GM21360 (cell line): ENCODE results near the gene CYTL1.
"Not testable (repeated sequence)": the region's sequence is repeated elsewhere in the genome, so short reads cannot be mapped to it uniquely, and the experiment has no call there.

Experiments
- ATAC-seq: cut with Tn5 transposase; IDR thresholded peaks from one replicate; pipeline ENCODE4 v1.9.1; 2021; ENCODE audit warnings: mild to moderate bottlenecking, moderate library complexity; ENCODE audit not compliant: unreplicated experiment

Gene CYTL1

GRCh38 chr4:5003918-5004317 lies 15.3 kb downstream of the CYTL1 start:
- no peak for ATAC-seq

GRCh38 chr4:5003372-5003857 lies 15.8 kb downstream of the CYTL1 start:
- no peak for ATAC-seq

GRCh38 chr4:5001641-5002040 lies 17.6 kb downstream of the CYTL1 start:
- ATAC-seq: not testable (repeated sequence)

GRCh38 chr4:4996935-4997334 lies 22.3 kb downstream of the CYTL1 start:
- not testable (repeated sequence) for ATAC-seq

GRCh38 chr4:4995908-4996265 lies 23.4 kb downstream of the CYTL1 start:
- ATAC-seq: no peak

GRCh38 chr4:4995103-4995907 lies 24.0 kb downstream of the CYTL1 start:
- peak; percentile 72 for ATAC-seq

GRCh38 chr4:4994312-4995097 lies 24.8 kb downstream of the CYTL1 start:
- ATAC-seq: no peak

- no peak for ATAC-seq
Measured at GRCh38 chr4:4992833-4993232, 26.4 kb downstream of the CYTL1 start.

- ATAC-seq: no peak
Measured at GRCh38 chr4:4991541-4992099, 27.6 kb downstream of the CYTL1 start.

- ATAC-seq: no peak
Measured at GRCh38 chr4:4990857-4991540, 28.3 kb downstream of the CYTL1 start.

- ATAC-seq: no peak
Measured at GRCh38 chr4:4990329-4990728, 28.9 kb downstream of the CYTL1 start.

GRCh38 chr4:4989083-4989622 lies 30.1 kb downstream of the CYTL1 start:
- ATAC-seq: no peak

- no peak for ATAC-seq
Measured at GRCh38 chr4:4987656-4988055, 31.6 kb downstream of the CYTL1 start.

- no peak for ATAC-seq
Measured at GRCh38 chr4:4986841-4987240, 32.4 kb downstream of the CYTL1 start.

GRCh38 chr4:4985844-4986243 lies 33.4 kb downstream of the CYTL1 start:
- ATAC-seq: no peak

GRCh38 chr4:4985036-4985435 lies 34.2 kb downstream of the CYTL1 start:
- no peak for ATAC-seq

GRCh38 chr4:4984186-4984585 lies 35.1 kb downstream of the CYTL1 start:
- no peak for ATAC-seq

GRCh38 chr4:4981827-4982226 lies 37.4 kb downstream of the CYTL1 start:
- no peak for ATAC-seq

- ATAC-seq: no peak
Measured at GRCh38 chr4:4981427-4981826, 37.8 kb downstream of the CYTL1 start.

GRCh38 chr4:4980621-4981230 lies 38.5 kb downstream of the CYTL1 start:
- ATAC-seq: no peak
